Measurements from ENCODE around the gene RNH1.

RNH1 gene

GRCh38 chr11:516400-516799 lies 9.4 kb upstream of the RNH1 start:
- TF ChIP-seq POLR2A (IDR thresholded peaks at IDR 0.05; ENCODE audit: extremely low read depth, insufficient read length) (no peak), MAX (IDR thresholded peaks at IDR 0.05; ENCODE audit: low read depth, low read length) (no peak), MYC (IDR thresholded peaks at IDR 0.05; ENCODE audit: low read depth, low read length) (no peak), CTCF (IDR thresholded peaks at IDR 0.05; ENCODE audit: low read depth, low read length) (no peak)
- H3K4me3 ChIP-seq (ENCODE audit: low read depth, low read length) = no peak overlapping the region
- no peak for DNase-seq (ENCODE audit: low read depth)

- DNase-seq (ENCODE audit: low read depth) = no peak
- TF ChIP-seq MYC (IDR thresholded peaks at IDR 0.05; ENCODE audit: low read depth, low read length) = no peak
- TF ChIP-seq MAX (IDR thresholded peaks at IDR 0.05; ENCODE audit: low read depth, low read length) = no peak
- TF ChIP-seq POLR2A (IDR thresholded peaks at IDR 0.05; ENCODE audit: extremely low read depth, insufficient read length) = no peak
- TF ChIP-seq CTCF (IDR thresholded peaks at IDR 0.05; ENCODE audit: low read depth, low read length) = no peak
Measured at GRCh38 chr11:515131-515530, 8.1 kb upstream of the RNH1 start.

GRCh38 chr11:514606-515005 lies 7.6 kb upstream of the RNH1 start:
- TF ChIP-seq CTCF (IDR thresholded peaks at IDR 0.05; ENCODE audit: low read depth, low read length) (no peak), MAX (IDR thresholded peaks at IDR 0.05; ENCODE audit: low read depth, low read length) (no peak), MYC (IDR thresholded peaks at IDR 0.05; ENCODE audit: low read depth, low read length) (no peak), POLR2A (IDR thresholded peaks at IDR 0.05; ENCODE audit: extremely low read depth, insufficient read length) (no peak)
- DNase-seq (ENCODE audit: low read depth) = peak; percentile 19
- no peak overlapping the region for H3K4me3 ChIP-seq (ENCODE audit: low read depth, low read length)

More at GRCh38 chr11:515131-515530, 8.1 kb upstream of the RNH1 start:
- H3K4me3 ChIP-seq (ENCODE audit: low read depth, low read length) = no peak overlapping the region

- H3K4me3 ChIP-seq (ENCODE audit: low read depth, low read length) = no peak overlapping the region
- no peak for DNase-seq (ENCODE audit: low read depth)
- no peak for TF ChIP-seq MYC (IDR thresholded peaks at IDR 0.05; ENCODE audit: low read depth, low read length)
Measured at GRCh38 chr11:512761-513595, 5.9 kb upstream of the RNH1 start.

GRCh38 chr11:508956-509355 lies 1.9 kb upstream of the RNH1 start:
- DNase-seq (ENCODE audit: low read depth) = no peak
- no peak for TF ChIP-seq POLR2A (IDR thresholded peaks at IDR 0.05; ENCODE audit: extremely low read depth, insufficient read length)
- TF ChIP-seq MYC (IDR thresholded peaks at IDR 0.05; ENCODE audit: low read depth, low read length) = no peak
- no peak for TF ChIP-seq MAX (IDR thresholded peaks at IDR 0.05; ENCODE audit: low read depth, low read length)
- no peak for TF ChIP-seq CTCF (IDR thresholded peaks at IDR 0.05; ENCODE audit: low read depth, low read length)
- no peak overlapping the region for H3K4me3 ChIP-seq (ENCODE audit: low read depth, low read length)

GRCh38 chr11:507727-508515 lies 879 bp upstream of the RNH1 start:
- peak overlapping the region; percentile 43 for H3K4me3 ChIP-seq (ENCODE audit: low read depth, low read length)
- DNase-seq (ENCODE audit: low read depth) = no peak
- TF ChIP-seq CTCF (IDR thresholded peaks at IDR 0.05; ENCODE audit: low read depth, low read length) (no peak), POLR2A (IDR thresholded peaks at IDR 0.05; ENCODE audit: extremely low read depth, insufficient read length) (no peak), MAX (IDR thresholded peaks at IDR 0.05; ENCODE audit: low read depth, low read length) (no peak), MYC (IDR thresholded peaks at IDR 0.05; ENCODE audit: low read depth, low read length) (no peak)
